ENCODE results near the gene FAM162B.
"Not testable (repeated sequence)": the region's sequence is repeated elsewhere in the genome, so short reads cannot be mapped to it uniquely, and the experiment has no call there.

Gene FAM162B

GRCh38 chr6:116730513-116730912 lies 35.0 kb downstream of the FAM162B start:
- DNase-seq (ENCODE audit: low read depth in 1 of 2, low spot score in 1 of 2): no peak

- DNase-seq (ENCODE audit: low read depth in 1 of 2, low spot score in 1 of 2): no peak
Measured at GRCh38 chr6:116726947-116727346, 38.6 kb downstream of the FAM162B start.

- no peak for DNase-seq (ENCODE audit: low read depth in 1 of 2, low spot score in 1 of 2)
Measured at GRCh38 chr6:116714761-116715160, 50.8 kb downstream of the FAM162B start.

GRCh38 chr6:116714296-116714695 lies 51.2 kb downstream of the FAM162B start:
- DNase-seq (ENCODE audit: low read depth in 1 of 2, low spot score in 1 of 2): no peak

GRCh38 chr6:116705917-116706316 lies 59.6 kb downstream of the FAM162B start:
- no peak for DNase-seq (ENCODE audit: low read depth in 1 of 2, low spot score in 1 of 2)

GRCh38 chr6:116703888-116704287 lies 61.6 kb downstream of the FAM162B start:
- not testable (repeated sequence) for DNase-seq (ENCODE audit: low read depth in 1 of 2, low spot score in 1 of 2)

All from stimulated activated CD4-positive, alpha-beta T cell treated with anti-CD3 and anti-CD28 coated beads, Interleukin-15, amount 100 ng/mL, for 1 hour (primary cell).